Urothelium cell line (cell line): ENCODE results near the gene GALNT12.

Experiments
- DNase-seq: peaks from one replicate; pipeline ENCODE4 v3.0.0; 2011; ENCODE audit warnings: low spot score, mixed read lengths
- FAIRE-seq: peaks from 2 replicates; lab custom pipeline; 2011; peaks lifted over from hg19 to GRCh38; lab: Jason Lieb, UNC

The GALNT12 gene

GRCh38 chr9:98801561-98801960, 5.9 kb upstream of the GALNT12 start:
- no peak for FAIRE-seq
- no peak for DNase-seq

- DNase-seq (no peak), FAIRE-seq (no peak)
Measured at GRCh38 chr9:98801969-98802371, 5.5 kb upstream of the GALNT12 start.

GRCh38 chr9:98804083-98804482, 3.4 kb upstream of the GALNT12 start:
- no peak for DNase-seq

GRCh38 chr9:98805506-98806272, 1.8 kb upstream of the GALNT12 start:
- FAIRE-seq (no peak), DNase-seq (no peak)

More at GRCh38 chr9:98804083-98804482, 3.4 kb upstream of the GALNT12 start:
- FAIRE-seq = no peak

GRCh38 chr9:98806394-98807035, 955 bp upstream of the GALNT12 start:
- FAIRE-seq = no peak
- no peak for DNase-seq

GRCh38 chr9:98807814-98808195, 335 bp downstream of the GALNT12 start:
- FAIRE-seq (no peak), DNase-seq (no peak)

GRCh38 chr9:98808411-98808815, 943 bp downstream of the GALNT12 start:
- DNase-seq = no peak
- FAIRE-seq = no peak

- FAIRE-seq (no peak), DNase-seq (no peak)
Measured at GRCh38 chr9:98808875-98809274, 1.4 kb downstream of the GALNT12 start.

GRCh38 chr9:98809311-98810101, 2.0 kb downstream of the GALNT12 start:
- DNase-seq (no peak), FAIRE-seq (no peak)

- DNase-seq = no peak
- FAIRE-seq = no peak
Measured at GRCh38 chr9:98810102-98810842, 2.8 kb downstream of the GALNT12 start.

- FAIRE-seq = no peak
- no peak for DNase-seq
Measured at GRCh38 chr9:98811051-98811650, 3.7 kb downstream of the GALNT12 start.

- no peak for DNase-seq
- FAIRE-seq = no peak
Measured at GRCh38 chr9:98815391-98815951, 8.0 kb downstream of the GALNT12 start.

GRCh38 chr9:98818764-98819163, 11.3 kb downstream of the GALNT12 start:
- no peak for DNase-seq
- no peak for FAIRE-seq

GRCh38 chr9:98819231-98819630, 11.8 kb downstream of the GALNT12 start:
- FAIRE-seq (no peak), DNase-seq (no peak)

GRCh38 chr9:98821831-98822230, 14.4 kb downstream of the GALNT12 start:
- DNase-seq (no peak), FAIRE-seq (no peak)

GRCh38 chr9:98822661-98823060, 15.2 kb downstream of the GALNT12 start:
- DNase-seq (no peak), FAIRE-seq (no peak)

- FAIRE-seq = no peak
- no peak for DNase-seq
Measured at GRCh38 chr9:98823666-98824334, 16.3 kb downstream of the GALNT12 start.

- FAIRE-seq (no peak), DNase-seq (no peak)
Measured at GRCh38 chr9:98825414-98825813, 17.9 kb downstream of the GALNT12 start.

- no peak for FAIRE-seq
- DNase-seq = no peak
Measured at GRCh38 chr9:98826716-98827115, 19.2 kb downstream of the GALNT12 start.

- FAIRE-seq (no peak), DNase-seq (no peak)
Measured at GRCh38 chr9:98829766-98830165, 22.3 kb downstream of the GALNT12 start.
